ENCODE data around the gene C1R. TPM values are rescaled to one million over a fixed set of nuclear protein-coding genes. Genes with fewer than 3 reads are reported as not detected.
"Not testable (repeated sequence)": the region's sequence is repeated elsewhere in the genome, so short reads cannot be mapped to it uniquely, and the experiment has no call there.

Gene C1R
- total RNA-seq, 2 donors from 2014 or later, result 3.9 to 5.6 TPM

- DNase-seq (ENCODE audit: low spot score in 2 of 2) (no peak), ATAC-seq (peak in 1 of 2 donors; percentile 40)
- Mint-ChIP-seq H3K27ac (no peak overlapping the region), H3K36me3 (no peaks in the 10 kb centered on the region), H3K9me3 (no peaks in the 10 kb centered on the region)
Observed at GRCh38 chr12:7042842-7043241, 49.4 kb downstream of the C1R start.

GRCh38 chr12:7039403-7039802 lies 52.8 kb downstream of the C1R start:
- Mint-ChIP-seq H3K27ac (peak overlapping the region in 1 of 2 donors; percentile 5), H3K36me3 (no peaks in the 10 kb centered on the region), H3K9me3 (no peaks in the 10 kb centered on the region)
- DNase-seq (ENCODE audit: low spot score in 2 of 2) (no peak), ATAC-seq (no peak)

GRCh38 chr12:7038591-7038990 lies 53.7 kb downstream of the C1R start:
- Mint-ChIP-seq H3K36me3 (no peaks in the 10 kb centered on the region), H3K9me3 (no peaks in the 10 kb centered on the region), H3K27ac (peak overlapping the region in 1 of 2 donors; percentile 61)
- ATAC-seq (no peak), DNase-seq (ENCODE audit: low spot score in 2 of 2) (no peak)

- not testable (repeated sequence) for DNase-seq (ENCODE audit: low spot score in 2 of 2); H3K36me3 Mint-ChIP-seq; ATAC-seq
Observed at GRCh38 chr12:7037411-7037810, 54.8 kb downstream of the C1R start.

GRCh38 chr12:7035463-7035862 lies 56.8 kb downstream of the C1R start:
- H3K9me3 Mint-ChIP-seq, result no peaks in the 10 kb centered on the region
- DNase-seq (ENCODE audit: low spot score in 2 of 2) (no peak), ATAC-seq (no peak)
- no peak overlapping the region for H3K27ac Mint-ChIP-seq
- H3K36me3 Mint-ChIP-seq, result no peaks in the 10 kb centered on the region

More at GRCh38 chr12:7037411-7037810, 54.8 kb downstream of the C1R start:
- H3K9me3 Mint-ChIP-seq, H3K27ac Mint-ChIP-seq: not testable (repeated sequence)

- no peak for DNase-seq (ENCODE audit: low spot score in 2 of 2)
- no peak for ATAC-seq
- no peaks in the 10 kb centered on the region for H3K9me3 Mint-ChIP-seq
- H3K27ac Mint-ChIP-seq, result no peak overlapping the region
- no peaks in the 10 kb centered on the region for H3K36me3 Mint-ChIP-seq
Observed at GRCh38 chr12:7034464-7034863, 57.8 kb downstream of the C1R start.

GRCh38 chr12:7032990-7033389 lies 59.3 kb downstream of the C1R start:
- Mint-ChIP-seq H3K36me3 (no peaks in the 10 kb centered on the region), H3K9me3 (no peaks in the 10 kb centered on the region), H3K27ac (no peak overlapping the region)
- ATAC-seq, result no peak
- DNase-seq (ENCODE audit: low spot score in 2 of 2), result no peak

GRCh38 chr12:7031306-7031705 lies 60.9 kb downstream of the C1R start:
- Mint-ChIP-seq H3K27ac (no peak overlapping the region), H3K9me3 (no peaks in the 10 kb centered on the region), H3K36me3 (no peaks in the 10 kb centered on the region)
- DNase-seq (ENCODE audit: low spot score in 2 of 2), result no peak
- no peak for ATAC-seq

Other genes with a start within 250 kb of the C1R start
- gene CDCA3, start 241.2 kb downstream of the C1R start, total RNA-seq, result 100 to 1,000 TPM; 110 to 147 TPM
- gene USP5, start 240.3 kb downstream of the C1R start, total RNA-seq, result 100 to 1,000 TPM; 132 to 166 TPM
- gene TPI1, start 224.9 kb downstream of the C1R start, total RNA-seq, result 1,000 to 10,000 TPM in 1 of 2 donors, 100 to 1,000 TPM in 1; 694 to 1,875 TPM
- 10 to 100 TPM in 1 of 2 donors, 1 to 10 TPM in 1; 1.4 to 11.7 TPM for gene SPSB2, start 219.1 kb downstream of the C1R start, total RNA-seq
- gene LRRC23, start 187.6 kb downstream of the C1R start, total RNA-seq, result 10 to 100 TPM in 1 of 2 donors, 1 to 10 TPM in 1; 4.0 to 10.7 TPM
- gene ENO2, start 177.9 kb downstream of the C1R start, total RNA-seq, result 100 to 1,000 TPM; 264 to 314 TPM
- 10 to 100 TPM; 29.9 to 73.5 TPM for gene ATN1, start 164.5 kb downstream of the C1R start, total RNA-seq
- gene RNU7-1, start 148.6 kb downstream of the C1R start, total RNA-seq, result not detected
- gene C12orf57, start 148.4 kb downstream of the C1R start, total RNA-seq, result 100 to 1,000 TPM; 229 to 609 TPM
- 100 to 1,000 TPM; 320 to 609 TPM for gene PTPN6, start 141.1 kb downstream of the C1R start, total RNA-seq
- 100 to 1,000 TPM; 387 to 423 TPM for gene PHB2, start 121.8 kb downstream of the C1R start, total RNA-seq
- 10 to 100 TPM; 69.0 to 76.3 TPM for gene EMG1, start 121.5 kb downstream of the C1R start, total RNA-seq
- gene LPCAT3, start 74.0 kb downstream of the C1R start, total RNA-seq, result 10 to 100 TPM; 22.0 to 31.9 TPM
- 10 to 100 TPM in 1 of 2 donors, 1 to 10 TPM in 1; 4.8 to 21.9 TPM for gene C1S, start 31.7 kb downstream of the C1R start, total RNA-seq
- gene C1RL, start 16.8 kb upstream of the C1R start, total RNA-seq, result 10 to 100 TPM; 18.6 to 21.8 TPM
- gene RBP5, start 36.4 kb upstream of the C1R start, total RNA-seq, result not detected
- gene CLSTN3, start 37.9 kb upstream of the C1R start, total RNA-seq, result 10 to 100 TPM; 36.8 to 57.0 TPM
- gene PEX5, start 97.2 kb upstream of the C1R start, total RNA-seq, result 10 to 100 TPM; 18.1 to 37.4 TPM
- gene ACSM4, start 211.6 kb upstream of the C1R start, total RNA-seq, result not detected

Data from activated naive CD4-positive, alpha-beta T cell treated with anti-CD3 and anti-CD28 coated beads, Interleukin-2, amount 50 U/mL, for 72 hours (primary cell).